Smooth muscle cell of the brain vasculature (primary cell): ENCODE data around the gene FGF14.

Source experiments
- DNase-seq: peaks from one replicate; pipeline ENCODE4 v3.0.0-alpha.2; 2012; ENCODE audit warnings: low read depth, low spot score

The FGF14 gene

GRCh38 chr13:102367836-102368235 lies 34.0 kb downstream of the FGF14 start:
- no peak for DNase-seq

DNA sequence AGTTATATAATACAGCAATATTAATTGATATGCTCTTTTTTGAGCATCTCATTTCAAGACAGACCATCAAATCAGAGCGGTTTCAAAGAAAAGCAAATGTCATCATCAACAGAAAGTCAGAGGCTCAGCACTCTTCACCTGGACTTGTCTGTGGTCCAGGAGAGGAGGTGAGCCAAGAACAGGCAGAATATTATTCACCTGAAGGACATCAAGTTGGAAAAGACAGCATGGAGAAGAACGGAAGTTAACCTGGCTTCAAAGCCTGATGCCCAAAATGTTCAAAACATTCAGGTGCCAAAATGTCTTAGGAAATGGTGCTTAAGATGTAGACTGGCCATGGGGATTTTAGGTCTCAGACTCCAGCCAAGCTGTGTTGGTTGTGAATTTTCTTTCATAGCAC lies 40.7 kb downstream of the FGF14 start:
- DNase-seq: no peak

DNA sequence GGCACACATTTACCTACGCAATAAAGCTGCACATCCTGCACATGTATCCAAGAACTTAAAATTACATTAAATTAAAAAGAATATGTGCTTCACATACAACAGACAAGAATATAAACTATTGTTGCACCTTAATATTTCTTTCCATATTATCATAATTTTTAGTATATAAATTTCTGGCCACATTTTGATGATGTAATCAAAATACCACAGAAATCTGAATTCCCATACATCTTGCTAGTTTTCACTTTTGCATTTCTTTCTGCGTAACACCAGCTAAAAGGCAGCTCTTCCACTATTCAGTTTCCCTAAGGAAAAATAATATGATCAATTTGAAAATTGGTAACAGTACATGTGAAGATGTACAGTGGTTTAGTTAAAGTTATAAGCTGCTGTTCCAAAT lies 42.6 kb downstream of the FGF14 start:
- no peak for DNase-seq

DNA sequence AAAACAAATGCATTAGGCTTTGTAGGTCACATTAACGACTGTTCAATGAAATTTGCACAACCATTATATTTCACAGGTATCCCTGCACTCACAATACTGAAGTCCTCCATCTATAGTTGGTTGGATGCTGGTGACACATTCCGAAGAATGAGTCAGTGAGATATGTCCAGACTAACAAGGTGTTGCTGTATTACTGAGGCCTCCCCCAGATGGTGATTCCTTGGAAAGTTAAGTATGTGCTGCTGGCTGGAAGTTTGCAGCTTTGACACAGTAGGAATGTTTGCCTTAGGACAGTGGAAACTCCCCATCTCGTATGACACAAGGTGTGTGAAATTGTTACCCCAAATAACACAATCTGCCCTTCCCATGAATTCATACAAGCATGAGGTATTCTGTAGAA lies 46.6 kb downstream of the FGF14 start:
- DNase-seq: no peak

- DNase-seq: no peak
These were observed 47.8 kb downstream of the FGF14 start for GRCh38 chr13:102354011-102354410.

GRCh38 chr13:102351521-102351920 lies 50.3 kb downstream of the FGF14 start:
- no peak for DNase-seq

DNA sequence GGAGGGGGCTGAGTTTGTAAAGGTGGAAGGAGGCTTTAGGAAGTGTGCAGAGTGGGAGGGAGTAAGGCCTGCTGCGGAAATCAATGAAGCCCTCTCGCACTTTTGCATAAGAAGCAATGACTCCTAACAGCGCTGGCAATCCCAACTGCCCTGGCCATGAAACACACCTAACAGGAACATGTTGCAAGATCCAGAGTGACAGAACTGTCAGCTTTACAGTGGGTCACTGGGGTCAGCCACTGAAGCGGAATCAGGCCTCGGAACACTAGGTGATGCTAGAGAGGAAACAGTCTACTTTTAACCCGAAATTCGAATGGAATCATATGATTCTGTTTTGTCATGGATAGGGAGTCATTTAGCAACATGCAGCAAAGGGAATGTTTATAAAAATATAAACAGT lies 54.4 kb downstream of the FGF14 start:
- DNase-seq: no peak

DNA sequence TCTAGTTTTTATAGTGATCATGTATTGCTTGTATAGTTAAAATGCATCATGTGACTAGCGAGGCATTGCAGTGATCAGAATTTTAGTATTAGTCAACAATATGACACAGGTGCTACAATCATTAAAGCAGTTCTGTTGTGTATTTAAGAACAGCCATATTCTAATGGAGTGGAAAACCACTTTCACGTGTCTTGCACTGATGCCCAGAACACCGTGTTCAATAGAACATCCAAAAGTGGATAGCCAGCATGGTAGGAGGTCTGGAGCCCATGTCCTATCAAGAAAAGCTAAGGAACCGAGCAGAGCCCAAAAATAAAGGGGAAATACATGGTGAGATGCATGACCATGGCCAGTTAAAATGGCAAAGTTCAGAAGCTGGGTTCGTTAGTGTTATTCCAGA lies 55.1 kb downstream of the FGF14 start:
- DNase-seq: no peak

DNA sequence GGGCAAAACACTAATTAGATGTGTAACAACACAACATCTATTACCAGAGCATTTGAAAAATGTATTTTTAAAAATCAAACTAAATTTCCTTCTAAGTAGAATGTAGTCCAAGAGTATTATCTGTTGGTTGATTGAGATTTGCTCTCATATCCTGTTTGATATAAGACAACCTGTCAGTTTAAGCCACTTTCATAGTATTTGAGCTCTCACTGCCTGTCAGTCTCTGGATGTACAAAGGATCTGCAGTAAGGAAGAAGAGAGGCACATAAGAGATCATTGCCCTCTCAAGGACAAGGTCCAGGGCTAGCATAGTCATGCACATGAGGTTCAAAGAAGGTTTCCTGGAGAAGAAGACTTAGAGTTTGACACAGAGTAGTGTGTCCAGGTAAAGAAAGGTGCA lies 57.4 kb downstream of the FGF14 start:
- no peak for DNase-seq

- no peak for DNase-seq
These were observed 68.3 kb downstream of the FGF14 start for GRCh38 chr13:102333320-102334198.

DNA sequence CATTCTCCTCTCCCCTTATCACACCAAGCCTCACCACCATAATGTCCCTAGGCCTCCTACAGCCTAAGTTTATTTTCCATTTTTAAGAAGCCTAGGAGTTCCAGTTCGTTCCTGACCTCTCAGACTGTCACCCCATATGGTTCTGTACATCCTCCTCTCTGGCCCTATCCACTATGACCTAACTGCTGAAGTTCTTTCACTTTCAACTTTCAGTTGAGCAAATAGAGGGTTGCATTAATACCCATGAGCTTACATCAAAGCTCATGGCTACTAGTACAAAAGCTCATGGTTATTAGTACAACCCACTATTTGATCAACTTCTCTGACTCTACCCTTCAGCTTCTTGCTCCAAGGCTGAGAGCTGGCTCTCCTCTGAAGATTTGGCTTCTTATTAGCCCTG lies 72.9 kb downstream of the FGF14 start:
- no peak for DNase-seq

DNA sequence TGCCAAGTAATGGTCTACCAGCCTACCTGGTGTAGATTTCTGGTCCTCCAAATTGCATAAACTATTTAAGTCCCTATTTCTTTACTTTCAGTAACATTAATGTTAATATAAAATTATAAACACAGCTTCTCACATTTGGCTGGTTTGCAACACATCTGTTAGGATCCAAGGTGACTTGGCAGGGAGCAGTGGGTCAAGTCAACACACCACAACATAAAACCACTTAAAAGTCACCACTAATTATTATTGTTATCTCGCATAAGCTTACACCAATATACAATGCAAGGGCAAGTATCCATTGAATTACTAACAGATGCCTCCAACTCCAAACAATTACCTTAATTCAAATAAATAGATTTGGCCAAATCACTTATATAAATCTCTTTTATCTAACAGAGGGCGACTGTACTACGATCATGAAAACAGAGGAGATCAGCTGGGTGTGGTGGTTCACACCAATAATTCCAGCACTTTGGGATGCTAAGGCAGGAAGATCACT lies 74.7 kb downstream of the FGF14 start:
- DNase-seq: no peak

- no peak for DNase-seq
These were observed 75.3 kb downstream of the FGF14 start for GRCh38 chr13:102326381-102327118.

- DNase-seq: no peak
These were observed 76.5 kb downstream of the FGF14 start for GRCh38 chr13:102325321-102325720.

DNA sequence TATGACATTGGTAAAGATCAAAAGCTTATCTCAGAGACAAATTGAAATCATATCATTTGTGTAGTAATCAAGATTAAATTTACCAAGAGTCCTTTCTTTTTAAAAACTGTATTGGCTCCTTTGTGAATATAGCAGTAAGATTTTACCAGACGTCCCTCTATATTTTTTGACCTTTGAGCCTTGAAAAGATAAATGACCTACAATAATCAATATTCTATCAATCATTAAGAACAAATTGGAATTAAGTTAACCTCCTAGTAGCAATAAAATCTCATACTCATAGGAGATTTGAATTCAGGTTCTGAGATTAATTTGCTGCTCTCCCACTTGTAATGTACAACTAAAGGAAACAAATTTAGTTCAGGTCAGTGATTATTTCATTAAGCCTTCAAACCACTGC lies 78.3 kb downstream of the FGF14 start:
- no peak for DNase-seq

GRCh38 chr13:102323012-102323411 lies 78.8 kb downstream of the FGF14 start:
- no peak for DNase-seq

- DNase-seq: no peak
These were observed 79.6 kb downstream of the FGF14 start for GRCh38 chr13:102322211-102322610.

GRCh38 chr13:102318233-102318632 lies 83.6 kb downstream of the FGF14 start:
- no peak for DNase-seq

DNA sequence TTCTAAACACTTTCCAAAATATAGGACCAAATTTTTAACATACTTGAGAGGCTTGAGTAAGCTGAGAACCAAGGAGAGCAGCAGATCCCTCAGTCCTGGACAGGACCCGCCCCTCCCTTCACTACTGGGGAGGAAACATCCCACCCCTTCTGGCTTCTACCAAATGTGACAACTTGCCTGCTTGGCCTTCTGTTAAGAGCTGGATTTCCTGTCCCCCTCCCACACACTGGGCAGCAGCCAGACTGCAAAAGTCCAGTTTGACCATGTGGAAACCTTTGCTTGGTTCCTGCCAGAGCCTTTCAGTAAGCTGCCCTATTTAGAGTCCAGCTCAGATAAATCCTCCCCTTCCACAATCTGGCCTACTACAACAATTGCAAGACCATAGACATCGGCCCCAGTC lies 84.3 kb downstream of the FGF14 start:
- DNase-seq: no peak

DNA sequence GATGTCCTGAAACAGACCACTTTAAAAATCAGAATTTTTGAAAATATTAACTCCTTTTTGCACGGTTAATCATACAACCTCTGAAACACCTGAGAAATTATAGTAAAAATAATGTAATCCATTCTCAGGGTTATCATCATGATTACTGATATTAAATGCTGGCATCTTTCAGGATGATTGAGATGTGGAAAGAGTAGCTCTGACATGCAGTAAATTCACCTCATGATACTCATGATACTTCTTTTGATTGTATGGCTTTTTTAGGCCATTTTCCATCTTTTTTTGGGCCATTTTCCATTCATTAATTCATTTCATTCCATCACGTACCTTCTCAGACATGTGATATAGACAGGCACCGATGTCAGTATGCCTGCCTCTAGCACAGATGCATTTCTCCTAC lies 85.1 kb downstream of the FGF14 start:
- no peak for DNase-seq

GRCh38 chr13:102312841-102313240 lies 89.0 kb downstream of the FGF14 start:
- DNase-seq: no peak

DNA sequence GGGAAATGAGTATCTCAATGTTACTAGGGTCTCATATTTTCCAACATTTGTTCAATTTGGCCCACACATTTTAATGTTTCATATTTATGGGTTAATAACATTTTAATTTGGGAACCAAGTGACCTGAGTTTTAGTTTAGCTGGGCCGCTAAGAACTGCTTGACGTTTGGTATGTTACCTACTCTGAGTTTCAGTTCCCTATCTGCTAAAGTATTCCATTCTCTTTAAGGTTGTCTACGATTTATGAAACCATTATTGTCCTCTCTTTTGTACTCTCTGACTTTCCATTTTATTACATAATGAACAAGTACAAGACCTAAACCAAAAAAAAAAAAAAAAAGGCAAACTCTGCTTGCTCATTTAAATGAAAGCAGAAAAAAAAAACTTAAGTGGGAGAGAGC lies 89.9 kb downstream of the FGF14 start:
- DNase-seq: no peak

DNA sequence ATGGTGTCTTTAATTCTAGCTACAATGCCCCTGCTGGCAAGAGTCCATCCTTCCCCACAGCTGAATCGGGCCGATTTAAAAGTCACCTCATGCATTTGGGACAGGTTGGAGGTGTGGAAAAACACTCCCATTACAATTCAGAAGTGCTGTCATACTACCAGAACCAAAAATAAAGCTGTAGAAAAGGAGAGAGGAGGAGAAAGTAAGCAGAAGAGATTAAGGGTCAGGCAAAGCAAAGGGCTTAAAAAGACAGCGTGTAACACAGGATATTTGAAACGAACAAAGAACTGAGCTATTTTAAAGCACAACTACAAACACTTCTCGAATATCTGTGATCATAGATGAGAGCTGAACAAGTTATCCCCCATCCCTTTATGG lies 90.4 kb downstream of the FGF14 start:
- DNase-seq: no peak
